Large intestine (tissue), 3 donors: ENCODE data around the gene CFAP65. TPM values are rescaled to one million over a fixed set of nuclear protein-coding genes. Genes with fewer than 3 reads are reported as not detected.
A peak's percentile ranks its signal among the peaks of the same experiment; 100 is the strongest.

ENCODE experiments used
- DNase-seq, 2 donors: peaks; one replicate each; pipeline versions ENCODE4 v3.0.0 to v3.0.0-alpha.2; 2013
- H3K27ac ChIP-seq: one replicate; pipeline ENCODE4 v1.5.1; 2013; ENCODE audit warnings: low read length
- H3K27me3 ChIP-seq: 2 replicates; pipeline ENCODE4 v1.6.1; 2013; ENCODE audit warnings: low read length; ENCODE audit not compliant: control insufficient read depth, insufficient read depth
- H3K36me3 ChIP-seq: 2 replicates; pipeline ENCODE4 v1.6.1; 2013; ENCODE audit warnings: low read length; ENCODE audit not compliant: control insufficient read depth, insufficient read depth
- H3K4me1 ChIP-seq: one replicate; pipeline ENCODE4 v1.6.1; 2013; ENCODE audit warnings: low read length; ENCODE audit not compliant: control insufficient read depth, insufficient read depth
- H3K4me3 ChIP-seq: one replicate; pipeline ENCODE4 v1.5.1; 2013; ENCODE audit warnings: low read length
- H3K9me3 ChIP-seq: one replicate; pipeline ENCODE4 v1.6.1; 2013; ENCODE audit warnings: mild to moderate bottlenecking, low read depth, low read length, moderate library complexity; ENCODE audit not compliant: control insufficient read depth
- WGBS: methylation state at CpG from one replicate; pipeline ENCODE4 v1.1.5; 2013; ENCODE audit warnings: low lambda C conversion rate; ENCODE audit not compliant: insufficient coverage; 5-methylcytosine and 5-hydroxymethylcytosine counted together
- polyA plus RNA-seq: library from polyadenylated mRNA; unstranded; fragments of 120-200 nt; gene quantifications from one replicate; pipeline ENCODE4 v1.2.1, GENCODE V29; 2013

CFAP65 gene
- polyA plus RNA-seq, 1 donor: 3.4 TPM

- no CpG with 5 or more reads among the region's 76 CpGs for WGBS
These were observed 19.8 kb upstream of the CFAP65 start, which contains the start of gene IHH for GRCh38 chr2:219060821-219061791. Gene IHH, minus strand, starts transcription at chr2:219060921. Its CDS starts 454 bp downstream, at chr2:219060467.

GRCh38 chr2:219059725-219060682 lies 18.7 kb upstream of the CFAP65 start:
- Histone ChIP-seq H3K4me3 (peak overlapping the region; percentile 69), H3K4me1 (peaks cover 18% of the 10 kb centered on the region), H3K27ac (peak overlapping the region; percentile 84), H3K27me3 (peaks cover 52% of the 10 kb centered on the region), H3K36me3 (peaks cover 30% of the 10 kb centered on the region), H3K9me3 (peaks cover 5% of the 10 kb centered on the region)
- no CpG with 5 or more reads among the region's 81 CpGs for WGBS
- DNase-seq: peak in 1 of 2 donors; percentile 57

More at GRCh38 chr2:219060821-219061791, 19.8 kb upstream of the CFAP65 start, which contains the start of gene IHH:
- H3K4me3 ChIP-seq: peak within 1 kb of the TSS; percentile 69
- DNase-seq: peak; percentile 82 to 92
- H3K27ac ChIP-seq: peak within 1 kb of the TSS; percentile 84
- peaks cover 25% of the 10 kb centered on the region for H3K4me1 ChIP-seq
- peaks cover 52% of the 10 kb centered on the region for H3K27me3 ChIP-seq
- H3K36me3 ChIP-seq: peaks cover 19% of the 10 kb centered on the region
- H3K9me3 ChIP-seq: peaks cover 5% of the 10 kb centered on the region

GRCh38 chr2:219059375-219059724 lies 18.0 kb upstream of the CFAP65 start:
- WGBS: no CpG with 5 or more reads among the region's 17 CpGs
- H3K4me1 ChIP-seq: peaks cover 18% of the 10 kb centered on the region
- peak overlapping the region; percentile 84 for H3K27ac ChIP-seq
- peak overlapping the region; percentile 69 for H3K4me3 ChIP-seq
- no peak for DNase-seq
- H3K27me3 ChIP-seq: peaks cover 52% of the 10 kb centered on the region
- peaks cover 36% of the 10 kb centered on the region for H3K36me3 ChIP-seq
- peaks cover 5% of the 10 kb centered on the region for H3K9me3 ChIP-seq

- Histone ChIP-seq H3K36me3 (peaks cover 41% of the 10 kb centered on the region), H3K4me1 (peaks cover 18% of the 10 kb centered on the region), H3K27ac (peak overlapping the region; percentile 84), H3K9me3 (peaks cover 5% of the 10 kb centered on the region), H3K27me3 (peaks cover 52% of the 10 kb centered on the region), H3K4me3 (peak overlapping the region; percentile 69)
- peak; percentile 70 to 90 for DNase-seq
- WGBS: no CpG with 5 or more reads among the region's 42 CpGs
These were observed 17.4 kb upstream of the CFAP65 start for GRCh38 chr2:219058541-219059374.

- Histone ChIP-seq H3K36me3 (peaks cover 47% of the 10 kb centered on the region), H3K4me3 (peak overlapping the region; percentile 69), H3K27me3 (peaks cover 44% of the 10 kb centered on the region), H3K27ac (peak overlapping the region; percentile 84), H3K4me1 (peaks cover 18% of the 10 kb centered on the region), H3K9me3 (peaks cover 5% of the 10 kb centered on the region)
- peak; percentile 79 to 80 for DNase-seq
- WGBS: no CpG with 5 or more reads among the region's 52 CpGs
These were observed 16.6 kb upstream of the CFAP65 start for GRCh38 chr2:219057709-219058540.

- Histone ChIP-seq H3K27me3 (peaks cover 40% of the 10 kb centered on the region), H3K4me3 (peak overlapping the region; percentile 69), H3K4me1 (peaks cover 18% of the 10 kb centered on the region), H3K36me3 (peaks cover 47% of the 10 kb centered on the region), H3K9me3 (peaks cover 5% of the 10 kb centered on the region), H3K27ac (no peak overlapping the region)
- no peak for DNase-seq
- WGBS: no CpG with 5 or more reads among the region's 40 CpGs
These were observed 15.8 kb upstream of the CFAP65 start for GRCh38 chr2:219056896-219057708.

GRCh38 chr2:219056176-219056895 lies 15.0 kb upstream of the CFAP65 start:
- H3K27me3 ChIP-seq: peaks cover 35% of the 10 kb centered on the region
- no CpG with 5 or more reads among the region's 9 CpGs for WGBS
- DNase-seq: no peak
- no peak overlapping the region for H3K27ac ChIP-seq
- peaks cover 47% of the 10 kb centered on the region for H3K36me3 ChIP-seq
- no peak overlapping the region for H3K4me3 ChIP-seq
- peaks cover 16% of the 10 kb centered on the region for H3K4me1 ChIP-seq
- peaks cover 5% of the 10 kb centered on the region for H3K9me3 ChIP-seq
